NCI-H146 (cell line): ENCODE data around the gene CDC42BPA.
"Not testable (repeated sequence)": the region's sequence is repeated elsewhere in the genome, so short reads cannot be mapped to it uniquely, and the experiment has no call there.

Experiments used
- DNase-seq: peaks from one replicate; lab custom pipeline; 2025; lab: John Stamatoyannopoulos, UW

Gene CDC42BPA

GRCh38 chr1:226965581-226966440 lies 352.5 kb downstream of the CDC42BPA start:
- DNase-seq, result no peak

- no peak for DNase-seq
Observed at GRCh38 chr1:226964611-226965486, 353.4 kb downstream of the CDC42BPA start.

GRCh38 chr1:226964068-226964425 lies 354.2 kb downstream of the CDC42BPA start:
- DNase-seq, result no peak

GRCh38 chr1:226962421-226963391 lies 355.6 kb downstream of the CDC42BPA start:
- DNase-seq, result no peak

GRCh38 chr1:226960944-226961765 lies 357.1 kb downstream of the CDC42BPA start:
- no peak for DNase-seq

GRCh38 chr1:226960256-226960655 lies 358.0 kb downstream of the CDC42BPA start:
- DNase-seq, result no peak

GRCh38 chr1:226958300-226958699 lies 360.0 kb downstream of the CDC42BPA start:
- no peak for DNase-seq

- no peak for DNase-seq
Observed at GRCh38 chr1:226957714-226958113, 360.6 kb downstream of the CDC42BPA start.

- DNase-seq, result no peak
Observed at GRCh38 chr1:226956942-226957713, 361.2 kb downstream of the CDC42BPA start.

GRCh38 chr1:226955857-226956256 lies 362.4 kb downstream of the CDC42BPA start:
- DNase-seq, result not testable (repeated sequence)

- DNase-seq, result no peak
Observed at GRCh38 chr1:226954777-226955176, 363.5 kb downstream of the CDC42BPA start.

GRCh38 chr1:226954337-226954736 lies 364.0 kb downstream of the CDC42BPA start:
- DNase-seq, result no peak

GRCh38 chr1:226953175-226953800 lies 365.0 kb downstream of the CDC42BPA start:
- no peak for DNase-seq

GRCh38 chr1:226952118-226952441 lies 366.2 kb downstream of the CDC42BPA start:
- DNase-seq, result no peak

GRCh38 chr1:226951286-226952117 lies 366.8 kb downstream of the CDC42BPA start:
- no peak for DNase-seq

- DNase-seq, result no peak
Observed at GRCh38 chr1:226950871-226951270, 367.4 kb downstream of the CDC42BPA start.

- DNase-seq, result no peak
Observed at GRCh38 chr1:226950316-226950715, 368.0 kb downstream of the CDC42BPA start.

GRCh38 chr1:226949401-226949800 lies 368.9 kb downstream of the CDC42BPA start:
- no peak for DNase-seq

GRCh38 chr1:226948996-226949395 lies 369.3 kb downstream of the CDC42BPA start:
- DNase-seq, result no peak
